ENCODE results near the gene NBAS.
A peak's percentile ranks its signal among the peaks of the same experiment; 100 is the strongest.

NBAS gene

GRCh38 chr2:15588329-15588919 lies 27.3 kb upstream of the NBAS start:
- DNase-seq, result peak; percentile 60 to 70

GRCh38 chr2:15584767-15585469 lies 23.8 kb upstream of the NBAS start:
- no peak for DNase-seq

GRCh38 chr2:15584316-15584715 lies 23.2 kb upstream of the NBAS start:
- no peak for DNase-seq

GRCh38 chr2:15583826-15584225 lies 22.7 kb upstream of the NBAS start:
- no peak for DNase-seq

DNA sequence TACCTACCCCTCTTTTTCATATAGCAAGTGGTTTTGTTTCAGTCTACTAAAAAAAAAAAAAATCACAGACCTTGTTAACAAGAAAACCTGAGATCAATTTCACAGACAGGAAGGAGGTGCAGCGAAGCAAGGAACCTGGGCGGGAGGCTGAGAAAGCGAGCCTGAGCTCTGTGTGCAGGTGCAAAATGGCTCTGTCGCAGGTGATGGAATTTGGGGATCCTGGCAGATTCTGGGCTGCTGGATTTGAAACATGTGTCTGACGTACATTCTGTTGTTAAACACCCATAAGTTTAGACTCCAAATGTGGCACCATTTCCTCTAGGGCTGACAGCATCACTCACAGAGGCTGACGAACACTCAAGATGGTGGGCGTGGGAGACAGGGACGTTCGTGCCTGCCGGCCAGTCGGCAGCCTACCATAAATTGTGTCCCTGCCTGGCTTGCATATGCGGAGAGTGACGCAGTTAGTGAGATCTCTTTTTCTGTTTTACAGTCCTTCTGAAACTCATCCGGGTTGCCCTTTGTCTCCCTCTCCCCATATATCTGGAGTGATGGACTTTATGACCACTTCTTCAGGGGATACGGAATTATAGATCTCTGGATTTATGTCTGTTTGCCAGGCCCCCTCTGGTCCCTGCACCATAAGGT lies 21.7 kb upstream of the NBAS start:
- DNase-seq, result no peak

- no peak for DNase-seq
Observed at GRCh38 chr2:15580451-15580850, 19.3 kb upstream of the NBAS start.

DNA sequence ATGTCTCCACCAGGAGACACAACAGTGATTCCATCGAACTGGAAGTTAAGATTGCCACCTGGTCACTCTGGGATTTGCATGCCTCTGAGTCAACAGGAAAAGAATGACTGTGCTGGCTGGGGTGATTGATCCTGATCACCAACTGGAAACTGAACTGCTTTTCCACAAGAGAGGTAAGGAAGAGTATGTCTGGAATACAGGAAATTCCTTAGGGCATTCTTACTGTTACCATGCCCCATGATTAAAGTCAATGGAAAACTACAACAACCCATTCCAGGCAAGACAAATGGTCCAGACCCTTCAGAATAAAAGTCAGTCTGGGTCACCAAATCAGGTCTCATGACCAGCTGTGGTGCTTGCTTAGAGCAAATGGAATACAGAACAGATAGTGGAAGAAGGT lies 18.5 kb upstream of the NBAS start:
- DNase-seq, result no peak

GRCh38 chr2:15577071-15577735 lies 16.1 kb upstream of the NBAS start:
- DNase-seq, result peak; percentile 86 to 93

DNA sequence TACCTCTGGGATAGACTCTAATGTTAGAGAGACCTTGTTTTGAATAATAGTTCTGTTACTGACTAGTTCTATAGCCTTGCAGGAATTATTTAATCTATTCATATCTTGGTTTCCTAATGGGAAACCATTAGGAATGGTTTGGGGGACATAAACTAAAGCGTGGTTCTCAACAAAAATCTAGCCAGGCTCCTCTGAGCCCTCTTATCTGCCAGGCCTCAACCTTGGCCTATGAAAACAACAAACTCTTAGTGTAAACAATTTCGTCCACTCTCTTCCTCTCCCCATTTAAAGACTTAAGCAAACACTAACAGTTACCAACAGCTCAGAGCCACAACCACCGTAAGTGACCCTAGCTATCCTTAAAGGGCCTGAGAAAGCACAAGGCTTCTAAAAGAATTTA lies 10.6 kb upstream of the NBAS start:
- no peak for DNase-seq

DNA sequence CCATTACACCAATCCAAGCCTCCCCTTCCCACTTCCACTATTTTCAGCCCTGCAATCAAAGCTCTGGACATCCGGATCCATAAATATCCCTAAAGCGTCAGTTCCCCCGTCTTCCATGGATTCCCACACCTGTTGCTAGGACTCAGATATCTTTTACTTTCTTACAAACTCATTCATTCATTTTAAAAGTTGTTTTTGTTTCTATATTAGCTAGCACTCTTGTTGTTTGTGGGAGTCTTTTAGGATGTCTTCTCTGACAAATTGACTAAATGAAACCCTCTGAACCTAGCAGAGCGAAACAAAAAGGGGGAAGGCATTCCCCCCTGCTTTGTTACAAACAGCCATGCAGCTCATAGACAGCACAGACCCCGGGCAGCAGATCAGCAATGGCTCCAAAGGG lies 9.0 kb upstream of the NBAS start:
- DNase-seq, result no peak

- no peak for DNase-seq
Observed at GRCh38 chr2:15568874-15569273, 7.7 kb upstream of the NBAS start.

DNA sequence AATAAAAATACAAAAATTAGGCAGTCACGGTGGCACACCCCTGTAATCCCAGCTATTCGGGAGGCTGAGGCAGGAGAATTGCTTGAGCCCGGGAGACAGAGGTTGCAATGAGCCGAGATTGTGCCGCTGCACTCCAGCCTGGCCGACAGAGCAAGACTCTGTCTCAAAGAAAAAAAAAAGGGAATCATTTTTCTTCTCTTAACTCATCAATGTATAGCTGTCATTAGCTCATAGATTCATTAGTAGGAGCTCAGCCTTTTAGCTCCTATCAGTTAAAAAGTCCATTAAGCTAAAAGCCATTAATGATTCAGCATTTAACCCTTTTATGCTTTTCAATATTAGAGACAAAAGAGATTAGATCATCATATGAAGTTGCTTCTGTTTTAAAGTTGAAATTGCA lies 5.8 kb upstream of the NBAS start:
- no peak for DNase-seq

- no peak for DNase-seq
Observed at GRCh38 chr2:15565994-15566671, 5.0 kb upstream of the NBAS start.

GRCh38 chr2:15565392-15565791 lies 4.3 kb upstream of the NBAS start:
- no peak for DNase-seq

DNA sequence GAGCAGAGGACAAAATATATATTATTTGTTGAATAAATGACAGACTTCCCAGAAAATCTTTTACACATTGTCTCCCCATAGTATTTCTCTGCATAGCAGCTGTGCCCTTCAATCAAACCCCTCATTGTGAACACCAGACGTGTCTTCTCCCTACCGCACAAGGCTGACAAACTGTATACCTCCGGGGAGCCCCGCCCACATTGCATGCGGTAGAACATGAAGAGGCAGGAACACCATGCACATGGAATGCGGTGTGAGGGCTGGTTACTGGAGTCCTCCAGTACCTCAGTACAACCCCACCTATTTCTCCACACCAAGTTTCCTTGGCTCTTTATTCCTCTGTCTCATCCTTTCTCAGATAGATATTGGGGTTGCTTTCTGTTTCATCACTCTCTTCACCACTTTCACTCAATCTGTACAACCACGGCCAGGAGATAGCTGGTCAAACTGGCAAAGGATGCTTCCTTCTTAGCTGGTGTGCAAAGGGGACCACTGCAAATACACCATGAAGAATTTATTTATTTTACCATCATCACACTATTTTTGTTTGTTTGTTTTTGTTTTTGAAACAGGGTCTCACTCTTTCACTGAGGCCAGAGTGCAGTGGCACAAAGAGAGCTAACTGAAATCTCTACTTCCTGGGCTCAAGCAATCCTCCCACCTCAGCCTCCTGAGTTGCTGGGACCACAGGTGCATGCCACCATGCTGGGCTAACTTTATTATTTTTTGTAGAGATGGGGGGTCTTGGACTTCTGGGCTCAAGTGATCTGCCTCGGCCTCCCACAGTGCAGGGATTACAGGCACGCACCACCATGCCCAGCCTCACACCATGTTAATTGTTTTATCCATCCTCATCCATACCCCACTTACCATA lies 2.3 kb upstream of the NBAS start:
- no peak for DNase-seq

DNA sequence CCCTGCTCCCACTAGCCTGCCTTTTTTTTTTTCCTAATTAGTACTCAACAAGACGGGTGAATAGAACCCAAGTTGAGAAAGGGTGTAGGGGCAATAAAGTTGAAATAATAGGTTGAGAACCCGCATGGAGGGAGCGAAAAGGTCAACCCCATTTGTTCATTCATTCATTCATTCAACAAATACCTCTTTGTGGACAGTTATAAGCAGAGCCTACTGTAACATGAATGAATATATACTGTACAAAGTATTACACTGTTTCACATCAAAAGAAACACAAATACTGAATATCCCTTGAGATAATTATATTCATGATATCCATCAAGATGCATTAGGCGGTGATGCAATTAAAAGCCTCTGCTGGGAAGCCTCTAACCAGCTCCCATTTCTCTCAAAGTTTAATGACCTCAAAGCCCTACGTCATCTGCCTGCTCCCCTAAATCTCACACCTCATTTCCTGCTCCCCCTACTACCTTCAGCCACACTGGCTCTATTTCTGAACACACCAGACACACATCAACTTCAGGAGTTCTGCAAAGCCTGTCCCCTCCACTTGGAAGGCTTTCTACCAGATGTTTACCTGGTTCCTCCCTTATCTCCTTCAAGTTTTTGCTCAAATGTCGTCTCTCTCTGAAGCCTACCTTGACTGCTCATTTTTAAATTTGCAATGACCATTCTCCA lies 1.4 kb upstream of the NBAS start:
- no peak for DNase-seq

- DNase-seq, result peak; percentile 66 to 80
Observed at GRCh38 chr2:15561574-15562344, 625 bp upstream of the NBAS start.

- DNase-seq, result peak; percentile 33 to 39
Observed at GRCh38 chr2:15560140-15560987, 770 bp downstream of the NBAS start.

DNA sequence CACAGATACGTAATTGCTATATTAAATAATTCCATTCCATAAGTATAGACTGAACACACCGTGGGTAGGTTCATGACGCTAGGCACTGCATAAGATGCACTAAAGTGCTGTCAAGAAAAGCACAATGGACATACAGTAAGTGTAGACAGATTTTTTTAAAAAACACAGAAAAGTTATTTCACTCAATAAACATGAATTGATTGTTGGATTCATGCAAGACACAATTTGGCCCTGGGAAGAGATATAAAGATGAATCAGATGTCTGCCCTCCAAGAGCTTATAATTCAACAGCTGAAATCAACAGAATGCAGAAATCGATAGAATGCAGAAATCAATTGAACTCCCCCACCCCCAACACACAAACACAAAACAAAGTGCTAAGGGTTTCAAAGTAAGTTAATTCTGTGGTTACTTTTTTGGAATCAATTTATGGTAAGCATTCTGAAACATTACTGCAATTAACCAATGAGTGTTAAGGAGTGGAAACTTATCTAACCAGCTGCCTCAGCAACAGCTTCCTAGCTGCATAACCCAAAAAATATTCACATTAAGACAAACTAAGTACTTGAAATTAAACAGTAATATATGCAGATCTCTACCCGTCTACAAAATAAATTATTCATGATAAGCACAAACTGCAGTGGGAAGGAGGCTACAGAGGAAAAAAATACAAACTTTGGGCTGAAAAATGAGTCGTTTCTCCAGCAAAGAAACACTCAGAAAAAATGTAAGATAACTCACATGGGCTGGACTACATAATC lies 1.6 kb downstream of the NBAS start:
- DNase-seq, result no peak

Measured in Kasumi-1 (cell line).